ENCODE data around the gene NTN5. TPM values are rescaled to one million over a fixed set of nuclear protein-coding genes. Genes with fewer than 3 reads are reported as not detected.

The NTN5 gene
- total and polyA plus RNA-seq, 9 of the 15 experiments (the other 6 are each of a cell fraction or from before 2014, with no cell fraction given): not detected

GRCh38 chr19:48624067-48624594 lies 48.7 kb downstream of the NTN5 start (continued):
- TF ChIP-seq MTA1 (IDR thresholded peaks at IDR 0.05; ENCODE audit: borderline replicate concordance): no peak
- no peak; the same call in 1 of the 2 replicates for TF ChIP-seq CTBP1 (IDR thresholded peaks at IDR 0.05; ENCODE audit: borderline replicate concordance)
- TF ChIP-seq TEAD2 (tag; IDR thresholded peaks at IDR 0.05): no peak
- no peak for TF ChIP-seq USF1 (CRISPR knock-in tag; IDR thresholded peaks at IDR 0.05)
- TF ChIP-seq ZMIZ1 (IDR thresholded peaks at IDR 0.05; ENCODE audit: low read depth in 2 of 2, low read length in 2 of 2): no peak
- no peak for TF ChIP-seq RBM17 (IDR thresholded peaks at IDR 0.05; ENCODE audit: borderline replicate concordance, low read depth, low read length)
- no peak for TF ChIP-seq NFE2 (IDR thresholded peaks at IDR 0.05; ENCODE audit: low read depth)
- TF ChIP-seq ZNF174 (CRISPR knock-in tag; IDR thresholded peaks at IDR 0.05): no peak
- TF ChIP-seq ZNF347 (CRISPR knock-in tag; IDR thresholded peaks at IDR 0.05; ENCODE audit: low read depth): no peak
- no peak for TF ChIP-seq ZNF124 (CRISPR knock-in tag; IDR thresholded peaks at IDR 0.05)
- TF ChIP-seq ZNF212 (CRISPR knock-in tag; IDR thresholded peaks at IDR 0.05): no peak
- no peak for TF ChIP-seq KAT2B (IDR thresholded peaks at IDR 0.05; ENCODE audit: low read depth, low read length)
- TF ChIP-seq CTCFL (IDR thresholded peaks at IDR 0.05; ENCODE audit: borderline replicate concordance, insufficient read depth, low read depth, low read length, poor library complexity, severe bottlenecking): no peak
- no peak for TF ChIP-seq ILK (tag; IDR thresholded peaks at IDR 0.05; ENCODE audit: borderline replicate concordance, low read depth)
- no peak for TF ChIP-seq NCOA2 (IDR thresholded peaks at IDR 0.05; ENCODE audit: partially characterized antibody in 2 of 2)
- TF ChIP-seq ZKSCAN8 (CRISPR knock-in tag; IDR thresholded peaks at IDR 0.05): no peak
- 0 out of 2 replicates have a peak, but pooled peaks have one; percentile 46 for TF ChIP-seq ZNF609 (CRISPR knock-in tag; IDR thresholded peaks at IDR 0.05; ENCODE audit: borderline replicate concordance)
